Stimulated activated CD4-positive, alpha-beta T cell treated with anti-CD3 and anti-CD28 coated beads, TNF-alpha, amount 100 ng/mL, for 48 hours (primary cell): Measurements from ENCODE around the gene PFN2.
"Not testable (repeated sequence)": the region's sequence is repeated elsewhere in the genome, so short reads cannot be mapped to it uniquely, and the experiment has no call there.

Source experiments
- DNase-seq, 3 donors: peaks; one replicate each; pipeline ENCODE4 v3.0.0-alpha.2; 2020; ENCODE audit warnings: low read depth in 3 of 3

Gene PFN2, protein sequence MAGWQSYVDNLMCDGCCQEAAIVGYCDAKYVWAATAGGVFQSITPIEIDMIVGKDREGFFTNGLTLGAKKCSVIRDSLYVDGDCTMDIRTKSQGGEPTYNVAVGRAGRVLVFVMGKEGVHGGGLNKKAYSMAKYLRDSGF

DNA sequence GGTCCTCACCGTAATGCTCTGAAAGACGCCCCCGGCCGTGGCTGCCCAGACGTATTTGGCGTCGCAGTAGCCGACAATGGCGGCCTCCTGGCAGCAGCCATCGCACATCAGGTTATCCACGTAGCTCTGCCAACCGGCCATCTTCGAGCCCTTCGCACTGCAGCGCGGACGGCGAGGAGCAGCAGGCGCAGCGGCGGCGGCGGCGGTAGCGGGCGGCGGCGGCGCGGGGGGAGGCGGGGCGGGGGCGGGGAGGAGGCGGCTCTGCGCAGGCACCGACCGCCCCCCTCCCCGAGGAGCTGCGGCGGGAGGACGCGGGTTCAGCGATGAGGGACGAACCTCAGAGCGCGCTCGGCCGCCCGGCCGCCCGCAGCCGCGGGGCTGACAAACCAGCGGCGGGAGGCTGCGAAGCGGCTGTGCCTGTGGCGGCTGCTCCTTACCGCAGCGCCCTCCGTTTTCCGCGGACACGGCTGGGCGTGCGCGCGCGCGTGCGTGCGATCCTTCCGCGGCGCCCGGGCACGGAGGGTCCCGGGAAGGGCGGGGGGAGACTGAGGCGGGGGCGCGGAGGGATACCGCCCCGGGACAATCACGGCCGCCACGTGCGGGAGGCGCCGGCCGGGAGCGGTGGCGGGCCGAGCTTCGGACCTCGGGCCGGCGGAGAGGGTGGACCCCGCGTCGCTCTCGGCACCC lies at the start of gene PFN2:
Gene PFN2 (minus strand): TSS at position 180 of the 687 bp plus-strand sequence. CDS start 39 bp downstream, at position 141.
- DNase-seq, result peak in 2 of 3 donors; percentile 5 to 22

DNA sequence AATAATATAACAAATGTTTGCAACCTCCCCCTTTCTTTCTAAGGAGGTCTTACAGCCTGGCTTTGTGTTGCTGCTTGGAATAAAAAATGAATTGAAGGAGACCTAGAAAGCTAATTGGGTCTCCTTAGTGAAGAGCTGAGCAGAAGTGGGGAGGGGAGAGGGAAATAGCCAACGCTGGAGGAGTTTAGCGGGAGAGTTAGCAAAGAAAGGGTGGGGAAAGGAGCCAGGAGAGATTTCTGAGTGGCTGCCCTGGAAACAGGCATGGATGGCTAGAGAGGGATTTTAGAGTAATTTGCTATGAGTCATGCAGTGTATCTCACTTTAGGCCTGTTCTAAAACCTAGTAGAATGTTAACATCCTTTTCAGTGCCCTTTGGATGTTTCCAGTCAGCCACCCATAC lies 45.2 kb upstream of the PFN2 start:
- DNase-seq, result no peak

DNA sequence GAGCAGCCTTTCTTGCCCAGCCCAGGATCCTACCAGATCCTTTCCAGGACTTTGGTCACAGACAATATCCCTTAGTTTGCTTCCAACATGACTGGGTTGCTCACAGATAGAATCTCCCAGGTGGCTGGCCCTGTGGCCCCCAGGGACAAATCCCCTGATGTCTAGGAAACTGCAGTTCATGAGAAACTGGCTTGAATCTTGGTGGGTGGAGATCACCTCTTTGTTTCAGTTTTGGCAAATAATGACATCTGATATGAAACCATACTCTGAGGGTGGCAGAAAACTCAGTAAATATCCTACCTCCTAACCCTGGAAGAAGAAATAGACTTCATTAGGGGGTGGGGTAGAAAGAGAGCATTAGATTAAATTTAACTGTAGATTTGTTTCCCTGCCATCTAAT lies 44.1 kb upstream of the PFN2 start:
- DNase-seq, result no peak

DNA sequence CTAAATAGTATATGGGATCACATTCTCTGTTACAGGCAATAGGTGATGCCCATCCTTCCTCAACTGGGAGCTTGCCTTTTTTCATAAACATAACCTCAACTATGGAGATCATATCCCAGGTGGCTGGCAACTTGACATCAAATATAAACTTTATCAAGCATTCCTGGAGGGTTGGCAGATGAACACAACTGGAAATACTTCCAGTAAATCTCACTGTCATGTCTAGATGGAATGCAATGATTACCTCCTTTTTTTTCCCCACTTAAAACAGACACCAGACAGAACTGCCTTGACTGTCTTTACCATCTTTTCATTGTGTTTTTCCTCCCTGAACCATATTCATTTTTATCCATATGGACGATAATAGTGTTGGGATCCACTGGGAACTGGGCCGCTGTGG lies 43.1 kb upstream of the PFN2 start:
- DNase-seq, result no peak

GRCh38 chr3:150006794-150007193 lies 36.1 kb upstream of the PFN2 start:
- DNase-seq, result no peak

GRCh38 chr3:150005243-150006112 lies 34.8 kb upstream of the PFN2 start:
- DNase-seq, result no peak

DNA sequence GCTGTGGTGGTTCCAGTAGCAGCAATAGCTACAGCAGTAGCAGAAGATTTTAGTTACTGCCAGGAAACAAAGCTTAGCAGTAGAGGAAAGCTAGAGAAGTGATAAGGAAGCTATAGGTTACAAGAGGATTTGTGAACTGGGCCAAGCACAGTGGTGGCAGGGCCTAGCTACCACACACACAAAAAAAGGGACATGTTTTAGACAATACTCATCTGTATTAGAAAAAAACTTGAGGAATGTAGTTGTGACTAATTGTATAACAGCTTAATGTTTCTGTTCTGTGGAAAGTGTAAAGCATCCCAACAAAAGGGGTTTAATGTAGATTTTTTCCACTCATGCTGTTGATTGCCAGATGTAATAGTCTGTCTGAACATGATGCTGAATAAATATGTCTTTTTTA lies 29.9 kb upstream of the PFN2 start:
- no peak for DNase-seq

GRCh38 chr3:149999421-149999820 lies 28.7 kb upstream of the PFN2 start:
- DNase-seq, result no peak

DNA sequence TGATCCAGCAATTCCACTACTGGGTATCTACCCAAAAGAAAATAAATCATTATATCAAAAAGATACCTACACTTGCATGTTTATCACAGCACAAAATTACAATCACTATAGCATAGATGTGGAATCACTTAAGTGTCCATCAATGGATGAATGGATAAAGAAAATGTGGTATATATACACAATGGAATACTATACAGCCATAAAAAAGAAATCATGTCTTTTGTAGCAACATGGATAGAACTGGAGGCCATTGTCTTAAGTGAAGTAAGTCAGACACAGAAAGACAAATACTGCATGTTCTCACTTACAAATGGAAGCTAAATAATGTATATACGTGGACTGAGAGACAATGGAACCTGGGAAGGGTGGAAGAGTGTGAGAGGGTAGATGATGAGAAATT lies 28.3 kb upstream of the PFN2 start:
- no peak for DNase-seq

DNA sequence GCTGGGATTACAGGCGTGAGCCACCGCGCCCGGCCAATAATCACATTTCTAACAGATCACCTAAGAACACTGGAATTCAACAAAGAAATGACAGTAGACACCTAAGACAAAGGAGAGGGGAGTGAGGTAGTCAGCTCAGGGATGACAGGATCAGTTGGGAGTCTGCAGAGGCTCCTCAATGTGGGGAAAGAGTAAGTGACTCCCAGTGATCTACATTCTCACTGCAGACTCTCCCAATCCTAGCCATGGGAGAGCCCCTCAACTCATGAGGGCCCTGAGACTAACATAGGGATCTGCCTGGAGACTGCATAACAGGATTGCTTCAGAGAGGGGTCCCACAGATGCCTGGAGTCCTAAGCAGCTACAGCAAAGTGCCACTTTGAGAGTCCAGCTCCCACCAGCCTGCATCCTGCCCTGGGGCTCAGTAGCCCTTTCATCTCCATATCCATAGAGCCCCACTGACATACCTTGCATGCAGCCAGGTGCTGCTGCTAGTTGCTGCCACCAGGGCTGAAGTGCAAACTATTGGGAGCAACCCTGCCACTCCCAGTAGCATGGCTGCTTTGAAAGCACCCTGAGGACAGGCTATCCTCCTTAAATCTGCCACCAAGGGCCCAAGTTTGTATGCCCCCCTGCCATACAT lies 21.8 kb upstream of the PFN2 start:
- no peak for DNase-seq

DNA sequence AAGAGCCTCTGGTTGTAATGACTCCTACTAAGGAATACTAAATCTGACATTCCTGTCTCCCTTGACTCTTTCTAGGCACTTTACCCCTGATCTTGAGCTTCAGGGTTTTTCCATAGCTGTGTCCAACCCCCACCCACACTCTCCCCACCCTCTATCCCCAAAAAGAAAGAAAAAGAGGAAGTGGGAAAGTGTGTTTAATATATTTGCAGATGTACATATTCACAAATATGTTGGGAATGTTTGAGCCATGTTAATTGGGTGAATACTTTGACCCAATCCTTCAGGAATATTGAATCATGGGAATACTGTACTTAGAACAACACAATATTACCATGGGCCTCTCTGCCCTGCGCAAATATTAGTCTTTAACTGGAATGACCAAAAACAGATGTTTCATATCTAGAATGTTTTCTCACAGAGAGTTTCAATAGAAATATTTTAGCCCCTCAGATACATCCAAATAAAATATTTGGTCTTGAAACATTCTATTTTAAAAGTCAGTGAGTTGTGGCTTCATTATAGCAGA lies 19.8 kb upstream of the PFN2 start:
- no peak for DNase-seq

GRCh38 chr3:149989307-149989706 lies 18.6 kb upstream of the PFN2 start:
- no peak for DNase-seq

- no peak for DNase-seq
Observed at GRCh38 chr3:149983628-149984027, 12.9 kb upstream of the PFN2 start.

- DNase-seq, result not testable (repeated sequence)
Observed at GRCh38 chr3:149983053-149983452, 12.4 kb upstream of the PFN2 start.

- DNase-seq, result not testable (repeated sequence)
Observed at GRCh38 chr3:149981979-149982378, 11.3 kb upstream of the PFN2 start.

- no peak for DNase-seq
Observed at GRCh38 chr3:149977386-149977785, 6.7 kb upstream of the PFN2 start.

- DNase-seq, result no peak
Observed at GRCh38 chr3:149975919-149976318, 5.2 kb upstream of the PFN2 start.

GRCh38 chr3:149971403-149972075 lies 844 bp upstream of the PFN2 start:
- DNase-seq, result peak in 1 of 3 donors; percentile 27

DNA sequence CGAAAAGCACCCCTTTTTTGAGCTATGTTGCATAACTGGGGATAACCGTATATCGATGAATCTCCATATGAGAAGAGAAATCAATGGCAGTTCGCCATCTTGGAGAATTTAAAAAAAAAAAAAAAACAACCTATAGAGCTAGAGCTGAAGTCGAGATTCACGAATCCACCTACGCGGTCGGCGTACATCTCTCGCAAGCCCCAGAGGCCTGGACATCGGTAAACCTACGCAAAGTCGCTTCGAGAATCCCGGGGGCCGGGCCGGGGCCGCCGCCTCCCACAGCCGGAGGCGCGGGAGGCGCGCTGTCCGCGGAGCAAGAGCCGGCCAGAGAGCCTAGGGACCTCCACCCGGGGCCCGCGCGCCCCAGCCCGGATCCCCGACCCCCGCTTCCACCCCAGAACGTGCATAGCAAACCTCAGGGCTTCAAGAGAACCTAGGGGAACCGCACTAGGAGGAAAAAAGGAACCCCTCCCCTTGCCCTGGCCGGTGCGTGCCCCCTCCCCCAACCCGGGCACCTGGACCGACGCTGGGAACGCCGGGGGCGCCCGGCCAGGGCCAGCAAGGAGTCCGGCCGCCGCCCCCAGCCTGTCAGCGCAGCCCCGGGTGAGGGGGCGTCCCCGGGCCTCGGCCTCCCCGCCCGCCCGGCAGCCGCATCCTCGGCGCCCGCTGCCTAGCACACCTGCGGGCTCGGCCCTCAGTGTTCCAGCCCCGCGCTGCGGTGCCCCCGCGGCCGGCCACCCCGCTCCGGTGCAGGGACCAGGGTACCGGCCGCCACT lies 567 bp downstream of the PFN2 start:
- DNase-seq, result peak; percentile 37 to 48 (median 43)

- no peak for DNase-seq
Observed at GRCh38 chr3:149969110-149969939, 1.4 kb downstream of the PFN2 start.
